HL-60 (cell line): ENCODE data around the gene PKDCC.

Source experiments
- TF ChIP-seq, protein P1 (sequence below): IDR thresholded peaks from one replicate; pipeline ENCODE4 v1.5.1; 2011; ENCODE audit warnings: low read length, control low read depth, inconsistent platforms; ENCODE audit not compliant: insufficient read depth
- TF ChIP-seq, protein P2 (sequence below): IDR thresholded peaks from 2 replicates; pipeline ENCODE4 v1.6.1; 2012; ENCODE audit warnings: low read depth; ENCODE audit not compliant: insufficient replicate concordance

DNA sequence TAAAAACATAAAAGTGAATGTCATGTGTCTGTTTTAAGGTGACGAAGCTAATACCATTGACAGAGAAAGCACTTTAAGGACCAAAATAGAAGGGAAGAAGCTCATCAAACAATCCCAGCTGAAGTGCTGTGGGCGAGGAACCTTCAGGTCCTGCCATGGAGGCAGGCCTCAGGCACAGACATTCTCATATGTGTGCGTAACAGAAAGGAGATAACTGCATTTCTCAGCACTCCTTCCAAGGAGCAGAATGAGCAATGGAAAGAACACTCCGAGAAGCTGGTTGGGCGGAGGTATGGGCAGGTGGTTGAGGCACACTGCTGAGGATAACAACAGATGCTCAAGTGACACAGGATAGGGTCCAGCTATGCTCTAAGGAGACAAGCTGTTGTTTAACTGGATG lies 42.4 kb downstream of the PKDCC start:
- TF ChIP-seq, protein P1, sequence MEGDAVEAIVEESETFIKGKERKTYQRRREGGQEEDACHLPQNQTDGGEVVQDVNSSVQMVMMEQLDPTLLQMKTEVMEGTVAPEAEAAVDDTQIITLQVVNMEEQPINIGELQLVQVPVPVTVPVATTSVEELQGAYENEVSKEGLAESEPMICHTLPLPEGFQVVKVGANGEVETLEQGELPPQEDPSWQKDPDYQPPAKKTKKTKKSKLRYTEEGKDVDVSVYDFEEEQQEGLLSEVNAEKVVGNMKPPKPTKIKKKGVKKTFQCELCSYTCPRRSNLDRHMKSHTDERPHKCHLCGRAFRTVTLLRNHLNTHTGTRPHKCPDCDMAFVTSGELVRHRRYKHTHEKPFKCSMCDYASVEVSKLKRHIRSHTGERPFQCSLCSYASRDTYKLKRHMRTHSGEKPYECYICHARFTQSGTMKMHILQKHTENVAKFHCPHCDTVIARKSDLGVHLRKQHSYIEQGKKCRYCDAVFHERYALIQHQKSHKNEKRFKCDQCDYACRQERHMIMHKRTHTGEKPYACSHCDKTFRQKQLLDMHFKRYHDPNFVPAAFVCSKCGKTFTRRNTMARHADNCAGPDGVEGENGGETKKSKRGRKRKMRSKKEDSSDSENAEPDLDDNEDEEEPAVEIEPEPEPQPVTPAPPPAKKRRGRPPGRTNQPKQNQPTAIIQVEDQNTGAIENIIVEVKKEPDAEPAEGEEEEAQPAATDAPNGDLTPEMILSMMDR, result no peak
- TF ChIP-seq, protein P2, sequence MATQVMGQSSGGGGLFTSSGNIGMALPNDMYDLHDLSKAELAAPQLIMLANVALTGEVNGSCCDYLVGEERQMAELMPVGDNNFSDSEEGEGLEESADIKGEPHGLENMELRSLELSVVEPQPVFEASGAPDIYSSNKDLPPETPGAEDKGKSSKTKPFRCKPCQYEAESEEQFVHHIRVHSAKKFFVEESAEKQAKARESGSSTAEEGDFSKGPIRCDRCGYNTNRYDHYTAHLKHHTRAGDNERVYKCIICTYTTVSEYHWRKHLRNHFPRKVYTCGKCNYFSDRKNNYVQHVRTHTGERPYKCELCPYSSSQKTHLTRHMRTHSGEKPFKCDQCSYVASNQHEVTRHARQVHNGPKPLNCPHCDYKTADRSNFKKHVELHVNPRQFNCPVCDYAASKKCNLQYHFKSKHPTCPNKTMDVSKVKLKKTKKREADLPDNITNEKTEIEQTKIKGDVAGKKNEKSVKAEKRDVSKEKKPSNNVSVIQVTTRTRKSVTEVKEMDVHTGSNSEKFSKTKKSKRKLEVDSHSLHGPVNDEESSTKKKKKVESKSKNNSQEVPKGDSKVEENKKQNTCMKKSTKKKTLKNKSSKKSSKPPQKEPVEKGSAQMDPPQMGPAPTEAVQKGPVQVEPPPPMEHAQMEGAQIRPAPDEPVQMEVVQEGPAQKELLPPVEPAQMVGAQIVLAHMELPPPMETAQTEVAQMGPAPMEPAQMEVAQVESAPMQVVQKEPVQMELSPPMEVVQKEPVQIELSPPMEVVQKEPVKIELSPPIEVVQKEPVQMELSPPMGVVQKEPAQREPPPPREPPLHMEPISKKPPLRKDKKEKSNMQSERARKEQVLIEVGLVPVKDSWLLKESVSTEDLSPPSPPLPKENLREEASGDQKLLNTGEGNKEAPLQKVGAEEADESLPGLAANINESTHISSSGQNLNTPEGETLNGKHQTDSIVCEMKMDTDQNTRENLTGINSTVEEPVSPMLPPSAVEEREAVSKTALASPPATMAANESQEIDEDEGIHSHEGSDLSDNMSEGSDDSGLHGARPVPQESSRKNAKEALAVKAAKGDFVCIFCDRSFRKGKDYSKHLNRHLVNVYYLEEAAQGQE, result no peak
